ENCODE data around the gene OXER1.

Gene OXER1

GRCh38 chr2:42781181-42781580, 17.2 kb upstream of the OXER1 start:
- POLR2A ChIA-PET = no interaction called here
- Histone ChIP-seq H3K36me3 (ENCODE audit: control insufficient read depth in 2 of 2, insufficient read depth in 1 of 2, low read length in 2 of 2) (no peaks in the 10 kb centered on the region), H3K4me3 (ENCODE audit: low read depth, low read length) (no peak overlapping the region), H3K9me3 (ENCODE audit: control insufficient read depth, insufficient read depth, low read depth, low read length) (no peaks in the 10 kb centered on the region), H3K27ac (ENCODE audit: extremely low read depth, low read depth, low read length) (no peak overlapping the region), H3K4me1 (ENCODE audit: control insufficient read depth, insufficient read depth, low read length) (no peaks in the 10 kb centered on the region)
- TF ChIP-seq ZNF112 (tag by site-specific recombination; IDR thresholded peaks at IDR 0.05) (no peak), ZNF626 (tag by site-specific recombination; IDR thresholded peaks at IDR 0.05) (no peak), ZNF501 (tag by site-specific recombination; IDR thresholded peaks at IDR 0.05) (no peak), ZNF624 (tag by site-specific recombination; IDR thresholded peaks at IDR 0.05) (no peak), ZBTB1 (tag by site-specific recombination; IDR thresholded peaks at IDR 0.05) (no peak), ZNF530 (tag by site-specific recombination; IDR thresholded peaks at IDR 0.05; ENCODE audit: low read depth) (no peak), ZNF639 (tag by site-specific recombination; IDR thresholded peaks at IDR 0.05) (no peak), ZBTB8A (tag by site-specific recombination; IDR thresholded peaks at IDR 0.05) (no peak), SP3 (tag by site-specific recombination; IDR thresholded peaks at IDR 0.05) (no peak)
- CTCF ChIA-PET = no interaction called here

- Histone ChIP-seq H3K4me1 (ENCODE audit: control insufficient read depth, insufficient read depth, low read length) (no peaks in the 10 kb centered on the region), H3K36me3 (ENCODE audit: control insufficient read depth in 2 of 2, insufficient read depth in 1 of 2, low read length in 2 of 2) (no peaks in the 10 kb centered on the region), H3K27ac (ENCODE audit: extremely low read depth, low read depth, low read length) (no peak overlapping the region), H3K4me3 (ENCODE audit: low read depth, low read length) (no peak overlapping the region), H3K9me3 (ENCODE audit: control insufficient read depth, insufficient read depth, low read depth, low read length) (no peaks in the 10 kb centered on the region)
- CTCF ChIA-PET = interaction anchor here (0.6 kb wide), 1 partner anchor 534 kb away, joined by 3 read pairs; no protein-coding TSS in a partner anchor
- TF ChIP-seq ZNF610 (tag by site-specific recombination; IDR thresholded peaks at IDR 0.05; ENCODE audit: borderline replicate concordance) (no peak), ZNF133 (tag by site-specific recombination; IDR thresholded peaks at IDR 0.05) (no peak), ZNF488 (tag by site-specific recombination; IDR thresholded peaks at IDR 0.05) (no peak), ZNF518A (tag by site-specific recombination; conservative IDR thresholded peaks at IDR 0.05; ENCODE audit: low read depth) (no peak), ZNF362 (tag by site-specific recombination; IDR thresholded peaks at IDR 0.05) (no peak), SETDB1 (IDR thresholded peaks at IDR 0.05; ENCODE audit: insufficient read length, low read length) (peak; percentile 97)
- POLR2A ChIA-PET = no interaction called here
Observed at GRCh38 chr2:42777883-42778805, 14.2 kb upstream of the OXER1 start.

Data from HEK293 (cell line).